HEK293 (cell line): ENCODE measurements around the gene ATAD1.
"Not testable (repeated sequence)": the region's sequence is repeated elsewhere in the genome, so short reads cannot be mapped to it uniquely, and the experiment has no call there.

ENCODE experiments used
- CTCF ChIA-PET: fragments of 350-600 bp; formaldehyde crosslinking; extraction: SDS; loops from one replicate; lab custom pipeline; 2021; ENCODE audit warnings: antibody characterized with exemption; lab: Yijun Ruan, JAX
- POLR2A ChIA-PET: fragments of 300-600 bp; formaldehyde crosslinking; extraction: SDS; loops from one replicate; lab custom pipeline; 2020; ENCODE audit warnings: antibody characterized with exemption, inconsistent platforms; lab: Yijun Ruan, JAX
- H3K27ac ChIP-seq: fragments of 200-500 bp; sonication (Bioruptor generic); 2 replicates; pipeline ENCODE4 v1.5.1; 2014; ENCODE audit warnings: low read depth, low read length, control low read depth, inconsistent platforms; ENCODE audit errors: extremely low read depth
- H3K36me3 ChIP-seq, 2 experiments: fragments of 200-500 bp in 1 of 2; sonication (Bioruptor generic) in 1 of 2; 1 replicate in 1 of 2; 2 replicates in 1 of 2; pipeline ENCODE4 v1.5.1; 2014 to 2017; ENCODE audit warnings: inconsistent platforms in 2 of 2, low read length in 2 of 2; ENCODE audit not compliant: control insufficient read depth in 2 of 2, insufficient read depth in 1 of 2
- H3K4me1 ChIP-seq: fragments of 200-500 bp; sonication (Bioruptor generic); 2 replicates; pipeline ENCODE4 v1.5.1; 2014; ENCODE audit warnings: mild to moderate bottlenecking, low read length, inconsistent platforms; ENCODE audit not compliant: control insufficient read depth, insufficient read depth
- H3K4me3 ChIP-seq: 2 replicates; pipeline ENCODE4 v1.5.1; 2011; ENCODE audit warnings: low read depth, mild to moderate bottlenecking, control low read depth, low read length, moderate library complexity
- H3K9me3 ChIP-seq: fragments of 200-500 bp; sonication (Bioruptor generic); 2 replicates; pipeline ENCODE4 v1.5.1; 2014; ENCODE audit warnings: low read depth, low read length, inconsistent platforms; ENCODE audit not compliant: control insufficient read depth, insufficient read depth
- SETDB1 ChIP-seq: IDR thresholded peaks from one replicate; pipeline ENCODE4 v1.6.1; 2017; ENCODE audit warnings: mild to moderate bottlenecking, low read length, moderate library complexity, mixed read lengths; ENCODE audit not compliant: insufficient read length
- ZBTB21 ChIP-seq: fragments of 450-650 bp; formaldehyde crosslinking; IDR thresholded peaks from 2 replicates; pipeline ENCODE4 v1.5.1; 2017; ENCODE audit warnings: missing biosample characterization, missing genetic modification characterization
- ZBTB8A ChIP-seq: fragments of 450-650 bp; formaldehyde crosslinking; IDR thresholded peaks from 2 replicates; pipeline ENCODE4 v1.5.1; 2016; ENCODE audit warnings: missing biosample characterization, missing genetic modification characterization
- ZNF19 ChIP-seq: fragments of 450-650 bp; formaldehyde crosslinking; IDR thresholded peaks from 2 replicates; pipeline ENCODE4; 2016; ENCODE audit warnings: missing biosample characterization, missing genetic modification characterization, low read depth
- ZNF202 ChIP-seq: fragments of 450-650 bp; formaldehyde crosslinking; IDR thresholded peaks from 2 replicates; pipeline ENCODE4 v1.5.1; 2016; ENCODE audit warnings: missing biosample characterization, missing genetic modification characterization, borderline replicate concordance
- ZNF292 ChIP-seq: fragments of 450-650 bp; formaldehyde crosslinking; IDR thresholded peaks from 2 replicates; pipeline ENCODE4 v1.5.1; 2016; ENCODE audit warnings: low read depth, missing biosample characterization, missing genetic modification characterization, borderline replicate concordance
- ZNF350 ChIP-seq: fragments of 450-650 bp; formaldehyde crosslinking; IDR thresholded peaks from 2 replicates; pipeline ENCODE4 v1.5.0; 2017; ENCODE audit warnings: missing biosample characterization, mild to moderate bottlenecking, missing genetic modification characterization
- ZNF366 ChIP-seq: fragments of 450-650 bp; formaldehyde crosslinking; conservative IDR thresholded peaks from 2 replicates; pipeline ENCODE4 v1.5.1; 2016; ENCODE audit warnings: missing biosample characterization, missing genetic modification characterization
- ZNF394 ChIP-seq: fragments of 450-650 bp; formaldehyde crosslinking; IDR thresholded peaks from 2 replicates; pipeline ENCODE4 v1.5.1; 2016; ENCODE audit warnings: missing biosample characterization, missing genetic modification characterization, mild to moderate bottlenecking, moderate library complexity, borderline replicate concordance
- ZNF426 ChIP-seq: fragments of 450-650 bp; formaldehyde crosslinking; IDR thresholded peaks from 2 replicates; pipeline ENCODE4 v1.5.1; 2017; ENCODE audit warnings: missing biosample characterization, missing genetic modification characterization, mild to moderate bottlenecking, inconsistent platforms, moderate library complexity
- ZNF433 ChIP-seq: fragments of 450-650 bp; formaldehyde crosslinking; IDR thresholded peaks from 2 replicates; pipeline ENCODE4 v1.5.1; 2016; ENCODE audit warnings: missing biosample characterization, missing genetic modification characterization, low read depth
- ZNF510 ChIP-seq: fragments of 450-650 bp; formaldehyde crosslinking; IDR thresholded peaks from 2 replicates; pipeline ENCODE4 v1.5.1; 2018; ENCODE audit warnings: mild to moderate bottlenecking, missing genetic modification characterization, missing biosample characterization; ENCODE audit not compliant: insufficient replicate concordance
- ZNF514 ChIP-seq: fragments of 450-650 bp; formaldehyde crosslinking; IDR thresholded peaks from 2 replicates; pipeline ENCODE4 v1.5.1; 2016; ENCODE audit warnings: missing biosample characterization, missing genetic modification characterization
- ZNF555 ChIP-seq: fragments of 450-650 bp; formaldehyde crosslinking; conservative IDR thresholded peaks from 2 replicates; pipeline ENCODE4 v1.5.1; 2017; ENCODE audit warnings: missing biosample characterization, mild to moderate bottlenecking, missing genetic modification characterization, inconsistent platforms
- ZNF558 ChIP-seq: fragments of 450-650 bp; formaldehyde crosslinking; IDR thresholded peaks from 2 replicates; pipeline ENCODE4 v1.5.1; 2016; ENCODE audit warnings: missing biosample characterization, missing genetic modification characterization
- ZNF623 ChIP-seq: fragments of 450-650 bp; formaldehyde crosslinking; IDR thresholded peaks from 2 replicates; pipeline ENCODE4 v1.5.1; 2016; ENCODE audit warnings: missing biosample characterization, missing genetic modification characterization
- ZXDB ChIP-seq: fragments of 450-650 bp; formaldehyde crosslinking; IDR thresholded peaks from 2 replicates; pipeline ENCODE4 v1.5.1; 2016; ENCODE audit warnings: missing biosample characterization, missing genetic modification characterization
- TF ChIP-seq, protein P1 (sequence below): fragments of 450-650 bp; formaldehyde crosslinking; IDR thresholded peaks from 2 replicates; pipeline ENCODE4 v1.5.1; 2017; ENCODE audit warnings: missing biosample characterization, missing genetic modification characterization
- TF ChIP-seq, protein P2 (sequence below): fragments of 450-650 bp; formaldehyde crosslinking; IDR thresholded peaks from 2 replicates; pipeline ENCODE4 v1.5.1; 2016; ENCODE audit warnings: missing biosample characterization, missing genetic modification characterization
- TF ChIP-seq, protein P3 (sequence below): fragments of 450-650 bp; formaldehyde crosslinking; IDR thresholded peaks from 2 replicates; pipeline ENCODE4 v1.5.1; 2016; ENCODE audit warnings: missing biosample characterization, missing genetic modification characterization

ATAD1 gene

DNA sequence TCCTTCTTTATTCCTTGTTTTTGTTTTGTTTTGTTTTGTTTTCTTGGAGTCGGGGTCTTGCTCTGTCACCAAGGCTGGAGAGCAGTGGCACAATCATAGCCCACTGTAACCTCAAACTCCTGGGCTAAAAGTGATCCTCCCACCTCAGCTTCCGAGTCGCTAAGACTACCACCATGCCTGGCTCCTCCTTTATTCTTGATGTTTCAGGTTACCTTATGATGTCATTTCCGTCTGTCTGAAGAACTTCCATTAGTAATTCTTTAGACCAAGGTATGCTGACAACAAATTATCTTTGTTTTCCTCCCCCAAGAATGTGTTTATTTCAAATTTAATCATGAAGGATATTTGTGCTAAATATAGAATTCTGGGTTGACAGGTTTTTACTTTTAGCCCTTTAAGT is 18.1 kb upstream of the ATAD1 start:
- POLR2A ChIA-PET = no interaction called here
- H3K36me3 ChIP-seq = no peaks in the 10 kb centered on the region
- no peak overlapping the region for H3K4me3 ChIP-seq
- TF ChIP-seq ZNF514 (tag by site-specific recombination) (no peak), ZNF19 (tag by site-specific recombination) (no peak), SETDB1 (peak; percentile 55), ZNF292 (tag by site-specific recombination) (no peak)
- H3K9me3 ChIP-seq = no peaks in the 10 kb centered on the region
- H3K4me1 ChIP-seq = no peaks in the 10 kb centered on the region
- CTCF ChIA-PET = no interaction called here
- no peak overlapping the region for H3K27ac ChIP-seq

DNA sequence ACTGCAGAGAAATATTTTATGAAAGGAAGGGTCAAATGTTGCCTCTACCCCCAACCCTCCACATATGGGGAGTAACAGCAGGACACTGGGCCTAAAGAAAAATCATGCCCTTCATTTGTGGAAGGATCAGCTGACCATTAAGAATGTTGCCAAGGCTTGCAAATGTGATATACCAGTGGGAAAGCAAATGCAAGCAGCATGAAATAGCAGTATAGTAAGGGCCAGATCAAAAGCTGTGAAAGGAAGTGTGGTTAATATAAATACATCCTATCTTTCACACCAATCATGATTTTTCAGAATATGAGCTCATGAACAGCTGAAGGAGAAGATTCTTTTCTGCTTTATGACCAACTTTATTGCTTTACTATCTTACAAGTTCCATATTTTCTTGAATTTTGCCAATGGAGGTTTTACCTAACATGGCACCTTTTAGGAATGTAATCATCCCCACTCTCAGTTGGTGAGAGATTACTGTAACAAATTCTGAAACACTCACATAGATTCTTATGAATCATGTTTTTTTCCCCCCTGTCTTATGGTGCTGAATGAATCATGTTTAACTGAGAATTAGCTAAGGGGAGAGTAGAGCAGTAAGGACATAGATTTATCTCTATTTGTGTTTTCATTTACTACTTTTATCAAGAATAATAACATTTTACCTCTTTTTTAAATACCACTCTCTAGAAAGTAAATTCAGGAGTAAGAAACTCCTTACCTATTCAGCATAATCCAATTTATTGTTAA is 12.1 kb upstream of the ATAD1 start:
- POLR2A ChIA-PET = interaction anchor here (1.8 kb wide), 1 partner anchor 12 kb away, joined by 5 read pairs; the partner anchor contains the start of gene ATAD1
- Histone ChIP-seq H3K36me3 (no peaks in the 10 kb centered on the region), H3K9me3 (no peaks in the 10 kb centered on the region), H3K4me1 (no peaks in the 10 kb centered on the region), H3K4me3 (no peak overlapping the region), H3K27ac (no peak overlapping the region)
- TF ChIP-seq, protein P1, sequence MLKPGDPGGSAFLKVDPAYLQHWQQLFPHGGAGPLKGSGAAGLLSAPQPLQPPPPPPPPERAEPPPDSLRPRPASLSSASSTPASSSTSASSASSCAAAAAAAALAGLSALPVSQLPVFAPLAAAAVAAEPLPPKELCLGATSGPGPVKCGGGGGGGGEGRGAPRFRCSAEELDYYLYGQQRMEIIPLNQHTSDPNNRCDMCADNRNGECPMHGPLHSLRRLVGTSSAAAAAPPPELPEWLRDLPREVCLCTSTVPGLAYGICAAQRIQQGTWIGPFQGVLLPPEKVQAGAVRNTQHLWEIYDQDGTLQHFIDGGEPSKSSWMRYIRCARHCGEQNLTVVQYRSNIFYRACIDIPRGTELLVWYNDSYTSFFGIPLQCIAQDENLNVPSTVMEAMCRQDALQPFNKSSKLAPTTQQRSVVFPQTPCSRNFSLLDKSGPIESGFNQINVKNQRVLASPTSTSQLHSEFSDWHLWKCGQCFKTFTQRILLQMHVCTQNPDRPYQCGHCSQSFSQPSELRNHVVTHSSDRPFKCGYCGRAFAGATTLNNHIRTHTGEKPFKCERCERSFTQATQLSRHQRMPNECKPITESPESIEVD (tag by site-specific recombination) = 0 out of 2 replicates have a peak, but pooled peaks have one; percentile 7
- no peak for TF ChIP-seq ZNF350 (tag by site-specific recombination)
- CTCF ChIA-PET = interaction anchor here (0.7 to 1.1 kb wide), 3 partner anchors 9 to 20 kb away, joined by 3 read pairs; no protein-coding TSS in a partner anchor

DNA sequence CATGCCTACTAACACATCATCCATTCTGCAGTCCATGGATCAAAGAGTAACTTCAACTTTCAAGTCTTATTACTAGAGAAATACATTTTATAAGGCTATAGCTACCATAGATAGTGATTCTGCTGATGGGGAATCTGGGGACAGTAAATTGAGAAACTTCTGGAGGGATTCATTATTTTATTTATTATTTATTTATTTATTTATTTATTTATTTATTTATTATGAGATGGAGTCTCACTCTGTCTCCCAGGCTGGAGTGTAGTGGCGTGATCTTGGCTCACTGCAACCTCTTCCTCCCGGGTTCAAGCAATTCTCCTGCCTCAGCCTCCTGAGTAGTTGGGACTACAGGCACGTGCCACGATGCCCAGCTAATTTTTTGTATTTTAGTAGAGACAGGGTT is 11.0 kb upstream of the ATAD1 start:
- not testable (repeated sequence) for H3K9me3 ChIP-seq, H3K4me3 ChIP-seq, H3K27ac ChIP-seq, H3K4me1 ChIP-seq, H3K36me3 ChIP-seq
- CTCF ChIA-PET = interaction anchor here (1.0 kb wide), 1 partner anchor 11 kb away, joined by 3 read pairs; the partner anchor contains the start of gene ATAD1
- POLR2A ChIA-PET = interaction anchor here (0.6 to 2.5 kb wide), 2 partner anchors 11 to 141 kb away, joined by 3 to 14 read pairs; partner anchors contain the start of gene ATAD1
- TF ChIP-seq ZNF623 (tag by site-specific recombination) (peak; percentile 68), ZNF558 (0 out of 2 replicates have a peak, but pooled peaks have one; percentile 47), ZNF510 (peak; percentile 21), ZBTB8A (tag by site-specific recombination) (peak; percentile 53; the same call in 1 of the 2 replicates), ZNF394 (tag by site-specific recombination) (peak; percentile 92), ZNF202 (tag by site-specific recombination) (0 out of 2 replicates have a peak, but pooled peaks have one; percentile 55), ZNF366 (tag by site-specific recombination) (0 out of 2 replicates have a peak, but pooled peaks have one; percentile 14), ZXDB (tag by site-specific recombination) (peak; percentile 48; the same call in 1 of the 2 replicates), ZNF433 (tag by site-specific recombination) (peak; percentile 36; the same call in 1 of the 2 replicates), ZBTB21 (tag by site-specific recombination) (0 out of 2 replicates have a peak, but pooled peaks have one; percentile 18), ZNF426 (tag by site-specific recombination) (peak; percentile 83), ZNF555 (tag by site-specific recombination) (peak; percentile 72)
- TF ChIP-seq, protein P2, sequence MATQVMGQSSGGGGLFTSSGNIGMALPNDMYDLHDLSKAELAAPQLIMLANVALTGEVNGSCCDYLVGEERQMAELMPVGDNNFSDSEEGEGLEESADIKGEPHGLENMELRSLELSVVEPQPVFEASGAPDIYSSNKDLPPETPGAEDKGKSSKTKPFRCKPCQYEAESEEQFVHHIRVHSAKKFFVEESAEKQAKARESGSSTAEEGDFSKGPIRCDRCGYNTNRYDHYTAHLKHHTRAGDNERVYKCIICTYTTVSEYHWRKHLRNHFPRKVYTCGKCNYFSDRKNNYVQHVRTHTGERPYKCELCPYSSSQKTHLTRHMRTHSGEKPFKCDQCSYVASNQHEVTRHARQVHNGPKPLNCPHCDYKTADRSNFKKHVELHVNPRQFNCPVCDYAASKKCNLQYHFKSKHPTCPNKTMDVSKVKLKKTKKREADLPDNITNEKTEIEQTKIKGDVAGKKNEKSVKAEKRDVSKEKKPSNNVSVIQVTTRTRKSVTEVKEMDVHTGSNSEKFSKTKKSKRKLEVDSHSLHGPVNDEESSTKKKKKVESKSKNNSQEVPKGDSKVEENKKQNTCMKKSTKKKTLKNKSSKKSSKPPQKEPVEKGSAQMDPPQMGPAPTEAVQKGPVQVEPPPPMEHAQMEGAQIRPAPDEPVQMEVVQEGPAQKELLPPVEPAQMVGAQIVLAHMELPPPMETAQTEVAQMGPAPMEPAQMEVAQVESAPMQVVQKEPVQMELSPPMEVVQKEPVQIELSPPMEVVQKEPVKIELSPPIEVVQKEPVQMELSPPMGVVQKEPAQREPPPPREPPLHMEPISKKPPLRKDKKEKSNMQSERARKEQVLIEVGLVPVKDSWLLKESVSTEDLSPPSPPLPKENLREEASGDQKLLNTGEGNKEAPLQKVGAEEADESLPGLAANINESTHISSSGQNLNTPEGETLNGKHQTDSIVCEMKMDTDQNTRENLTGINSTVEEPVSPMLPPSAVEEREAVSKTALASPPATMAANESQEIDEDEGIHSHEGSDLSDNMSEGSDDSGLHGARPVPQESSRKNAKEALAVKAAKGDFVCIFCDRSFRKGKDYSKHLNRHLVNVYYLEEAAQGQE = peak; percentile 64; the same call in 1 of the 2 replicates
- TF ChIP-seq, protein P3, sequence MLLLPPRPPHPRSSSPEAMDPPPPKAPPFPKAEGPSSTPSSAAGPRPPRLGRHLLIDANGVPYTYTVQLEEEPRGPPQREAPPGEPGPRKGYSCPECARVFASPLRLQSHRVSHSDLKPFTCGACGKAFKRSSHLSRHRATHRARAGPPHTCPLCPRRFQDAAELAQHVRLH (tag by site-specific recombination) = 0 out of 2 replicates have a peak, but pooled peaks have one; percentile 19
